ENCODE results near the gene SPG7.

The SPG7 gene

DNA sequence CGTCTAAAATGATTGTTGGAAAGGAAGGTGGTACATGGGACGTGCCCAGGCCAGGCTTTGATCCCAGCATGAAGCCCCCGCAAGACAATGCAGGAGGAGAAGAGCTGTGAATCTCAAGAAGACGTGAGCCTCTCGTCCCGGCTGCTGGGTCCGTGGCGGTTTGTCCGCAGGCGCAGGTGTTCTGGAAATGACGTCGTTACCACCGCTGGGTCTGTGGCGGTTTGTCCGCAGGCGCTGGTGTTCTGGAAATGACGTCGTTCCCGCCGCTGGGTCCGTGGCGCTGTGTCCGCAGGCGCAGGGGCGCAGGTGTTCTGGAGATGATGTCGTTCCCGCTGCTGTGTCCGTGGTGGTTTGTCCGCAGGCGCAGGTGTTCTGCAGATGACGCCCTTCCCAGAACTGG lies 14.1 kb downstream of the SPG7 start:
- no peak for DNase-seq

DNA sequence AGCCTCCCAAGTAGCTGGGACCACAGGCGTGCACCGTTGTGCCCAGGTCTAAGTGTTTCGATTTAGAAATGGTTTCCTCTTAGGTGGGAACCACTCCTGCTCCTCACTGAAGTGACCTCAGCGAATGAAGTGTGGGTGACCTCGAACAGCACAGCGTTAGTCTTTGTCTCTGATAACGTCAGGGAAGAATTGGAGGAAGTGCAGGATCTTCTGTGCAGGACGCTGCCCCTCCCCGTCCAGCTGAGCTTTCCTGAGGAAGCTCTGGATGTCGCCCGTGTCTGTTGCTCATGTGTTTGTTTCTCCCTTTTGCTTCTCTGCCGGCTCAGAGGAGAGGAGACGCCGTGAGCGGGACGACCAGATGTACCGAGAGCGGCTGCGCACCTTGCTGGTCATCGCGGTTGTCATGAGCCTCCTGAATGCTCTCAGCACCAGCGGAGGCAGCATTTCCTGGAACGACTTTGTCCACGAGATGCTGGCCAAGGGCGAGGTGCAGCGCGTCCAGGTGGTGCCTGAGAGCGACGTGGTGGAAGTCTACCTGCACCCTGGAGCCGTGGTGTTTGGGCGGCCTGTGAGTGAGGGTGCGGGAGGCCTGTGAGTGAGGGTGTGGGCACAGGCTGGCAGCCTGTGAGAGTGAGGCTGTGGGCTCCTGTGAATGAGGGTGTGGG lies 15.6 kb downstream of the SPG7 start:
- no peak for DNase-seq

DNA sequence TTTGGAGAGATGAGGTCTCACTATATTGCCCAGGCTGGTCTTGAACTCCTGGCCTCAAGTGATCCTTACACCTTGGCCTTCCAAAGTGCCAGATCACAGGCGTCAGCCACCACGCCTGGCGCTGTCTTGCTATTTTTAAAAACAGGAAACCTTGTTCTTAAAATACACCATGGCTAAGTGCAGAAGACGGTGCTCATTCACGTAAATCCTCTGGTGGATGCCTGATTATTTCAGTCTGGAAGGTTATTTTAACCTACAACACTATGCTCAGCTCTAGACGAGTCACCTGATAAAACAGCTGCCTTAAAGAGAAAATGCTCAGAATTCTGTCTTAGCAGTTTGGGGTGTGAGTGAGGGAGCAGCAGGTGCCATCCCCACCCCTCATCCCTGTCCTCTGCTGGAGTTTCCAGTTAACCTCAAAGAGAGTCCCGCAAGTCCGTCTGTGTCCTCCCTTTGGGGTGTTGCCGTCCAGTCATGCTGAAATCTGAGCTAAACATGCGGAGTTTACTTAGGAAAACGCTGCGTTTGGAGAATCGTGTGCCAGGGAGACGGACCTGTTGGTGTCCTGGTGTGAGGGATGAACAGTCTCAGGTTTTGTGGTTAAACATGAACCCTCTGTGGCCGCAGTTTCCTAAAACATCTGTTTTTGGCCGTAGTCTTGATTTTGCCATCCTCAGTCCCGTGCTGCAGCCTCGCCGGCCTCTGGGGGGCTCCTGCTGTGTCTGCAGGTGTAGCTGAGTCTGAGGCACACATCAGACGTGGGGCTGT lies 17.1 kb downstream of the SPG7 start:
- no peak for DNase-seq

DNA sequence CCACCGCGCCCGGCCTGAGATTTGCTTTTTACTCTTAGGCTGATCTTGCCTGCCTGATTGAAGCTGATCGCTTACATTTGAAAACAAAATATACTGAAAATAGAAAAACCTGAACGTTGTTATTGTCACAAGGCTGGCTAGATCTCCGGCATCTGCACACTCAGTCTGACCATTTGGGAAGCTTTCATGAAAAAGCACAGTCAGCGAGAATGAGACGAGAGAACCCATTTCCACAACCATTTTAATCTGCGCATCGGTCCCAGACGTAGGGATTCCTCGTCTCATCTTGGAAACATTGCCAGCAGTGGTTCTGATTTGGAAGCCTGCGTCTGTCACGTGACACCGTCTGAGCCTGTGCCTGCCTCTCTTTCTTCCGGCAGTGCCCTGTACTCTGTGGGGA lies 20.9 kb downstream of the SPG7 start:
- DNase-seq = no peak

DNA sequence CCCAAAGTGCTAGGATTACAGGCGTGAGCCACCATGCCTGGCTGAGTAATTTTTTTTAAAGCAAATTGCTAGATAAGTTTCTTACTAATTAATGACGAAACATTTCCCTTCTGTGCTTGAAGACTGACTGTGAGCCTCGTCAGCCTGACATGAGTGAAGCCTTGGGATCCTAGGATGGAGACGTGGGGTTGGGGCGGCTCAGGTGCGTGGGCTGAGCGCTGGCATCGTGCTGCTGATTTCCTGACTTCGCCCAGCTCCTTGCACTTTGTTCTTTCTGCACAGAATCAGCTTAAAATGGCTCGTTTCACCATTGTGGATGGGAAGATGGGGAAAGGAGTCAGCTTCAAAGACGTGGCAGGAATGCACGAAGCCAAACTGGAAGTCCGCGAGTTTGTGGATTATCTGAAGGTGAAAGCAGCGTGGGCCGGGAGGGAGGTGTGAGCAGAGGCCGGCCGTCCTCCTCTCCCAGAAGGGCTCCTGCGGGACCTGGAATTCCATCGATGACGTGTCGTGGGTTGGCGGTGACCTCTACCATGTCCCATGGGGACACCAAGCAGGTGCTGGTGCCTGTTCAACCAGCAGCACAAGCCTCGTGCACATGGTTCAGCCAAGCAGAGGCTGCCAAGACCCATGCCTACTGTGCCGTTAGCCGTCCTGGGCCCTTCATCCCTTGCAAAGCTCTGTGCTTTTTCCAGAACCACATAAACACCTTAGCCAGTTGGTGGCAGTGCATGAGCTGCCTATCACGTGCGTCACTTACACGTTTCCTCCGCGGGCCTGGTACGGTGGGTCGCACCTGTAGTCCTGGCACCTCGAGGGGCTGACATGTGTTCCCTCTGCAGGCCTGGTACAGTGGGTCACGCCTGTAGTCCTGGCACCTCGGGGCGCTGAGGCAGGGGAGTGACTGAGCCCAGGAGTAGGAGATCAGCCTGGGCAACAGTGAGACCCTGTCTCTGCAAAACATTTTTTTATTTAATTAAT lies 22.5 kb downstream of the SPG7 start:
- no peak for DNase-seq

DNA sequence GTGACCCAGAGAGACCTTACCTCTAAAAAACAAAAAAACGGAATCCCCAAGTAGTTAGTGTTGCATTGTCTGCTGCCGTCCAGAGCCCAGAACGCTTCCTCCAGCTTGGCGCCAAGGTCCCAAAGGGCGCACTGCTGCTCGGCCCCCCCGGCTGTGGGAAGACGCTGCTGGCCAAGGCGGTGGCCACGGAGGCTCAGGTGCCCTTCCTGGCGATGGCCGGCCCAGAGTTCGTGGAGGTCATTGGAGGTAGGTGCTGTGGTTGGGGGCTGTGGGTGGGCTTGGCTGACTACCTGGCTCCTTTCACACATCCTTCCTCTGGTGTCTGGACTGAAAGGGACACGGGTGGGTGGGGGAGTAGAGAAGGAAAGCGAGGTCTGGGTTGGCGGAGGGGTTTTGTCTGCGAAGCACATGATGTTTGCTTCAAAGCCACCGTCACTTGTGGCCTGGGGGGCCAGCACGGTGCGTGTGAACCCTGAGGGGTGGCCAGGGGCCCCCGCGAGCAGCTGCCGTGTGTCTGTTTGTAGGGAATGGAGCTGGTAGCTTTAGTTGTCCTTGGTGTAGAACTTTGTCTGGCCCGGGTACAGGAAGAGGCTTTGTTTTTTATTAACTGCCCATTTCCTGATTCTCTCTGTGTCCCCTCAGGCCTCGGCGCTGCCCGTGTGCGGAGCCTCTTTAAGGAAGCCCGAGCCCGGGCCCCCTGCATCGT lies 23.8 kb downstream of the SPG7 start:
- DNase-seq = no peak

DNA sequence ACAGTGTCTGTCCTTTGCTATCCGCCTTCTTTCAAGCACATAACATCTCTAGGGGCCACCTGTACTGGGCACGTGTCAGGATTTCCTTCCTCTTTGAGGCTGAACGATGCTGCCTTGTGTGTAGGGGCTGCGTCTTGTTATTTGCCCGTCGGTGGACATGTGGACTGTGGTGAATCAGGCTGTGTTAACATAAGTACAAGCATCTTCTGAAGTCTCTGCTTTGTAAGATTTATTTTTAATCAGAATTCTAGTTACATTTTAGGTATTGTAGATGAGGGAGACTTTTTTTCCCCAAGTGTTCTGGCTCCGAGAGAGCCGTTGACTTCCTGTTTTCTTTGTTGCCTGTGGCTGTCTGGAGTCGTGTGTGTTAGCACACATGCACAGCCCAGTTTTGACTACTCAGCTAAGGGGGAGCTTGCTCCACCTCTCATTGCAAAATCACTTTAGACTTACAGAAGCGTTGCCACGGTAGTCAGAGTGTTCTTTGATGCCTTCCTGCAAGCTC lies 26.1 kb downstream of the SPG7 start:
- DNase-seq = no peak

DNA sequence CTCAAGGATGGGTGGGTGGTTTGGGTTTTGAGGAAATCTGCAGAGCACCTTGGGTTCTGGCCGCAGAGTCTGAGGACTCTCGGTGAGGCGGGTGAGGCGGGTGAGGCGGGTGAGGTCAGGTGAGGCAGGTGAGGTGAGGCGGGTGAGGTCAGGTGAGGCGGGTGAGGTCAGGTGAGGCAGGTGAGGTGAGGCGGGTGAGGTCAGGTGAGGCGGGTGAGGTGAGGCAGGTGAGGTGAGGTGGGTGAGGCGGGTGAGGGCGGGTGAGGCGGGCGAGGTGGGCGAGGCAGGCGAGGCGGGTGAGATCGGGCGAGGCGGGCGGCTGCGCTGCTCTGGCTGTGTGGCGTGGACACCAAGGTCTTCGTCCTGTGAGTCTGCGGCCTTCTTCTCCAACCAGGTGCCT lies 28.2 kb downstream of the SPG7 start:
- DNase-seq = no peak

DNA sequence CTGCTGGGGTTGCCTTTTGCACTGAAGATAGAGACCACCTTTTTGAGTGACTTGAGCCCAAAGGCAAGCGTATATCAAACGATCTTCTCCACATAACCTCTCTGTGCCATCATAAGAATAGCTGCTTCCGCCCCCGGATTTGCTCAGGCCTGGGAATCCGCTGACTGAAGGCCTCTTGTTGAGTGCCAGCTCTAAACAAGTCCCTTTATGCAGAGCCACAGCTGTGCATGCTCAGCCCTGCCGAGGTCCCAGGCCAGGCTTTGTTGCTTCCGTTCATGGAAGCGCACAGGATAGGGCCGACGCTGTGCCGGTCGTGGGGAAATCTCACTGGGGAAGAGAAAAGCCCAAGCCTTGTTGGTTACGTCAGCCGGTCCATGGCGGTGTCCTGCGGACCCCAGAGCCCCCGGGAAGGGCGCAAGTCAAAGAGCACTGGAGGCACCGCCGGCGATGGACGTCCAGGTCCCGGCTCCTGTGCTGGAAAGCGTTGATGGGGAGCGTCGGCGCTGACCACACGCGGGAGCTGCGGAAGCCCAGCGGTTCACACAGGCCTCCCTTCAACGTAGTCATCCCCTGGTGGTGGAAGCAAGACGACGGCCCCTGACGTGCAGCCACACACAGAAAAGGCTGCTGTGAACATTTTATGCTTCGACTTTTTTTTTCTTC lies 28.8 kb downstream of the SPG7 start:
- DNase-seq = no peak

DNA sequence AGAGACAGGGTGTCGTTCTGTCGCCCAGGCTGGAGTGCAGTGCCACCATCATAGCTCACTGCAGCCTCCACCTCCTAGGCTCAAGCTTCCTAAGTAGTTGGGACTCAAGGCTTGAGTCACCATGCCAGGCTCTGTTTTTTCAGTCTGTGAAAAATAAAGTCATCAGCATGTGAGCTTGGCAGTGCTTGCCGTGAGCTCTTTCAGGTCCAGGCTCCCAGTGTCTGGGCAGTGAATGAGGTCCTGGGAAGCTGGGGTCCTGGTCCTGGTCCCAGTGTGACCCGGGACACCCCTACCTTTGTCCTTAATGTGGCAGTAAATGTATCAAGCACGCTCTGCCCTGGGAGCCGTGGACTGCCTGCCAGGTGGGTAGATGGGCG lies 29.3 kb downstream of the SPG7 start:
- DNase-seq = no peak

DNA sequence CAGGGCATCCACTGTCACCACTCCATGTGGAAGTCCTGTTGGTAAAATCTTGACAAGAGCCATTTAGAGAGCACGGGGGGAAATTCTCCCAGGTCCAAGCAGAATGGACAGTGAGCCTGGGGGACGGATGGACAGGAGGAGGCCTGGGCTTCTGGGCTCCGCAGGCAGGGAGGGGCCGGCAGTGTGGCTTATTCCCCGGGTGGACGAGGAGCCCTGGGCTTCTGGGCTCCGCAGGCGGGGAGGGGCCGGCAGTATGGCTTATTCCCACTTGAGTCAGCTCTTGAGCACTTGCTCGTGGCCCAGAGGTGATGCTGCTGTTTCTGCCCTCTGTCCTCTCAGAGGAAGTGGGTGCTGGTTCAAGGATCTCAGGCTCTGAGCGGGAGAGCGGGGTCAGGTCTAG lies 30.1 kb downstream of the SPG7 start:
- DNase-seq = no peak

DNA sequence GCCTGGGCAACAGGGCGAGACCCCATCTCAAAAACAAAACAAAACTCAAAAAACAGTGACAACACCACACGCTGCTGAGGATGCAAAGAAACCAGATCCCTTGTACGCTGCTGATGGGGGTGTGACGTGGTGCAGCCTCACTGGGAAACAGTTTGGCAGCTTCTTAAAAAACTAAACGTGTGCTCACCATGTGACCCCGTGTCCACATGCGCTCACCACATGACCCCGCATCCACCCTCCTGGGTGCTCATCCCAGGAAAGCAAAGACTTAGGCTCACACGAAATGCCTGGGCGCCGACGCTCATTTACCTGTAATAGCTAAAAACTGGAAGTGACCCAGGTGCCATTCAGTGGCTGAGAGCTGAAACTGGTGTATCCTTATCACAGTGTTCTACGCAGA lies 32.4 kb downstream of the SPG7 start:
- no peak for DNase-seq

DNA sequence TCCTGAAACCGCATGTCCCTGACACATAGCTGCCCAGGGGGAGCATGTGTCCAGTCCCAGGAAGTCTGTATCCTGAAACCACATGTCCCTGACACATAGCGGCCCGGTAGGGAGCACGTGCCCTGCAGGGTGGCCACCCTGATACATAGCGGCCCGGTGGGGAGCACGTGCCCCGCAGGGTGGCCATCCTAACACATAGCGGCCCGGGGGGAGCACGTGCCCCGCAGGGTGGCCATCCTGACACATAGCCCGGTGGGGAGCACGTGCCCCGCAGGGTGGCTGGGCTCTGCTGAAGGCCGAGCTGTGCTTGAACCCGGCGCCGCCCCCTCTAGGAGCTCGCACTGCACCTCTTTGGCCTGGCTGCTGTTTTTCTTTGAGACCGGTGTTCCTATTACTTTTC lies 33.6 kb downstream of the SPG7 start:
- no peak for DNase-seq

DNA sequence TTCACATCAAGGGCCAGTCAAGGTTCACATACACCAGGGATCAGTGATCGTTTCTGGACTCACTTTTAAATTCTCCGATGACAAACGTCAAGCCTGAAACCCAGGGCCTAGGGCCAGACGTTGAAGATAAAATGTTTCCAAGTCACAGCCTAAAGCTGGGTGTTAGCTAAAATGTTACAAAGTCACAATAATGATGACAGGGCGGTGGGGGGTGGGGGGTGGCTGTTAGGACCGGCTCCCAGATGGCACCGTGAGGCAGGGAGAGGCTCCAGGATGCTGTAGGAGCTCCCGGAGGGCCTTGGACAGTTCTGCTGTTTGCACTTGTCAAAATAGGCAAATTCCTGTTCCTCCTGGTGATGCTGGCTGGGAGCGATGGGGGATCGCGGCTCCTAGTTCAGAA lies 35.9 kb downstream of the SPG7 start:
- no peak for DNase-seq

DNA sequence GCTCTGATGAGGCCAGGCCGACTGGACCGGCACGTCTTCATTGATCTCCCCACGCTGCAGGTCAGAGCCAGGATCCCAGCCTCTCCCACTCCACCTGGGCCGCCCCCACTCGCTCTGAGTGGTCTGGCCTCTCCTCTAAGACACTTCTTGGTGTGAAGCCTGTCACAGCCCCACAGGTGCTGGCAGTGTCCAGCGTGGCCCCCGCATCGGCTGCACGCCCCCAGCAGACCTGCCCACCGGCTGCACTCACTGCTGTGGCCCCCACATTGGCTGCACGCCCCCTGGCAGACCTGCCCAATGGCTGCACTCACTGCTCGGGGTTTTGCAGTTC lies 36.5 kb downstream of the SPG7 start:
- no peak for DNase-seq

DNA sequence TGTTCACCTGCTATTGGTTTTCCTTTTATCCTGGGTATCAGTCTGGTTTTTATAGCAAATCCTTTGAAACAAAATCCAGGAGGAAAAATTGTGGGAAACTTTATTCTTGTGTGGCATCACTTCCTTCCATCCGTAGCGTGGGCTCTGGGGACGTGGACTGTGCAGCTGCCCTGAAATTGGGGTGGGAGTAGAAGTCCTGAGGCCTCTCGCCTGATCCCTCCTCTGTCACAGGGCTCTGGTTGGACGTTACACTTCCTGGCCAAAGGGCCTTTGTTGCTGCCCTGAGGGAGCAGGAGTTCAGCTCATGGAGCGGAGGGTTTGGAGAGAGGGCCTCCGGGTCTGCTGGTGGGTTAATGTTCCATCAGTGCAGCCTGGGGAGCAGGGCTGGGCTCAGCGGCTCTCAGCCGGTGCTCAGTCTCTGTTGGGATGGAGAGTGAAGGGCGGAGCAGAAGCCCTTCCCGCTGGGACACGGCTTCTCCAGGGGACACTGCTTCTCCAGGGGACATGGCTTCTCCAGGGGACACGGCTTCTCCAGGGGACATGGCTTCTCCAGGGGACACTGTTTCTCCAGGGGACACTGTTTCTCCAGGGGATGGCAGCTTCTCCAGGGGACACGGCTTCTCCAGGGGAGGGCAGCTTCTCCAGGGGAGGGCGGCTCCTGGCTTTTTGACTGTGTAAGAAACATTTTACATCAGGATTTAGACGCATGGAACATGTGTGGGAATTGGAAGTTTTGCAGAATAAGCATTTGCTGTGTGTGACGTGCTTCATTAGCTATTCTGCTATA lies 37.0 kb downstream of the SPG7 start:
- no peak for DNase-seq

DNA sequence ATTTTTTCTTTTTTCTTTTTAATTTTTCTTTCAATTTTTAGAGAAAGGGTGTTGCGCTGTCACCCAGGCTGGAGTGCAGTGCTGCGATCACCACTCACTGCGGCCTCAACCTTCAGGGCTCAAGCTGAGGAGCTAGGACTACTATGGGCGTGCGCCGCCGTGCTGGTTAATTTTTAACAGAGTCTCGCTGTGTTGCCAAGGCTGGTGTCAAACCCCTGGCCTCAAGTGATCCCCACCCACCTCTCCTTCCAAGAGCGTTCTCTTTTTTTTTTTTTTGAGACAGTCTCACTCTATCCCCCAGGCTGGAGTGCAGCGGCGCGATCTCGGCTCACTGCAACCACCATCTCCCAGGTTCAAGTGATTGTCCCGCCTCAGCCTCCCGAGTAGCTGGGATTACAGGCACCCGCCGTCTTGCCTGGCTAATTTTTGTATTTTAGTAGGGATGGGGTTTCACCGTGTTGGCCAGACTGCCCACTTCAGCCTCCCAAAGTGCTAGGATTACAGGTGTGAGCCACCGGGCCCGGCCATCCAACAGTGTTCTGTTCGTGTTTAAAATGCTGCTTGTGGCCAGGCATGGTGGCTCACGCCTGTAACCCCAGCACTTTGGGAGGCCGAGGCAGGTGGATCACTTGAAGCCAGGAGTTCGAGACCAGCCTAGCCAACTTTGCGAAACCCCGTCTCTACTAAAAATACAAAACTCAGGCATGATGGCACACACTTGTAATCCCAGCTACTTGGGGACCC lies 37.8 kb downstream of the SPG7 start:
- no peak for DNase-seq

DNA sequence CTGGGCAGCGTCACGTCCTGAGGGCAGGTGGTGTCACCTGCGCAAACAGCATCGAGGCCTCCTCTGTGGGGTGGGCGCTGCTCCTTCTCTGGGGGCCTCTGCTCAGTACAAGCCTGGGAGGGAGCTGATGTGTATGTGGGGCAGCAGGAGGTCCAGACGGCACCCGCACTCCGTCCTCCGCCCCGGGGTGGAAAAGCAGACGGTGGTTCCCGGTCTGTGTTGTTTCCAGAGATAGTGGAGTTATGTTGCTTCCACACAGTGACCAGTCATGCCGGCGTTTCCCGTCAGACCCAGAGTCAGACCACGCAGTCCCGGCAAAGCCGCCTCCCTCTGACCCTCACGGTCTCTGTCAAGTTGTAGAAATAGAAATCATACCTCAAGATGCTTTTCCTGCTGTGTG lies 38.6 kb downstream of the SPG7 start:
- DNase-seq = no peak

DNA sequence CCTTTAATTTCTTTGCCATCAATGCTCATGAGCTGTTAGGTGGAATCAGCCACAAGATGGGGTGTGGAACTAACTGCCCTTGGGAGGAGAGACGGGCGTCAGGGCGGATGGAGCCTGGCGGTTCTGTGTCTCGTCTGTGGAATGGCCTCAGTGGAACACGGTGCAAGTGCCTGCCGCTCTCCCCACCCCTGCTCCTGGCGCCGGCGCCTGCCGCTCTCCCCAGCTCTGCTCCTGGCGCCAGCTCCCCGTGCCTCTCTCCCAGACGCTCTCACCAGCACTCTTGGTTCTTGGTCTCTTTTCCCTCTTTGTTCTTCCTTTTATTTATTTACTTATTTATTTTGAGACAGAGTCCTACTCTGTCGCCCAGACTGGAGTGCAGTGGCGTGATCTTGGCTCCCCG lies 39.1 kb downstream of the SPG7 start:
- DNase-seq = no peak

DNA sequence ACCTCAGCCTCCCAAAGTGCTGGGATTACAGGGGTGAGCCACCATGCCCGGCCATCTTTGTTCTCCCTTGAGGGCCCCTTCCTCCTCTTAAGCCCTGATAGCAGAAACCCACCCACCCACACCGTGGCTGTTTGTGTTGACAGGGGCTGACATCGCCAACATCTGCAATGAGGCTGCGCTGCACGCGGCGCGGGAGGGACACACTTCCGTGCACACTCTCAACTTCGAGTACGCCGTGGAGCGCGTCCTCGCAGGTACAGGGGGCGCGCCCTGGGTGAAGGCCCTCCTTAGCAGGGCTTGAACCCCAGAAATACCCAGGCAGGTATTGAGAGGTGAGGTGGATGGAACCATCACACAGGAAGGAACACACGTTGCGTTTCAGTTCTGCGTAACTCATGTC lies 39.7 kb downstream of the SPG7 start:
- no peak for DNase-seq
